HAP-1 (cell line): Measurements from ENCODE around the gene RAPSN.

ENCODE experiments used
- DNase-seq, 2 experiments: peaks; one replicate each; pipeline ENCODE4 v3.0.0-alpha.2; 2016 to 2020; ENCODE audit warnings: low spot score in 2 of 2
- H3K27me3 ChIP-seq: fragments of 250-450 bp; sonication (Bioruptor Pico); 2 replicates; pipeline ENCODE4 v1.5.1; 2020; ENCODE audit warnings: low read depth, mild to moderate bottlenecking, moderate library complexity
- H3K36me3 ChIP-seq: fragments of 250-450 bp; sonication (Bioruptor Pico); replicated peaks from 2 replicates; pipeline ENCODE4 v1.5.1; 2020; ENCODE audit warnings: mild to moderate bottlenecking
- H3K4me1 ChIP-seq: fragments of 250-450 bp; sonication (Bioruptor Pico); 2 replicates; pipeline ENCODE4 v1.5.1; 2020; ENCODE audit warnings: mild to moderate bottlenecking
- H3K4me3 ChIP-seq: fragments of 250-450 bp; sonication (Bioruptor Pico); 2 replicates; pipeline ENCODE4 v1.5.1; 2020; ENCODE audit warnings: mild to moderate bottlenecking, moderate library complexity
- H3K9me3 ChIP-seq: fragments of 250-450 bp; sonication (Bioruptor Pico); 2 replicates; pipeline ENCODE4 v1.5.1; 2020; ENCODE audit warnings: mild to moderate bottlenecking, moderate library complexity
- in situ Hi-C: fragments of 300-500 bp; cut with MboI; formaldehyde crosslinking; loops from 3 replicates; pipeline ENCODE4 v1.14.3; 2020; ENCODE audit warnings: low sequenced_read_pairs, inconsistent platforms, mixed read lengths

The RAPSN gene

DNA sequence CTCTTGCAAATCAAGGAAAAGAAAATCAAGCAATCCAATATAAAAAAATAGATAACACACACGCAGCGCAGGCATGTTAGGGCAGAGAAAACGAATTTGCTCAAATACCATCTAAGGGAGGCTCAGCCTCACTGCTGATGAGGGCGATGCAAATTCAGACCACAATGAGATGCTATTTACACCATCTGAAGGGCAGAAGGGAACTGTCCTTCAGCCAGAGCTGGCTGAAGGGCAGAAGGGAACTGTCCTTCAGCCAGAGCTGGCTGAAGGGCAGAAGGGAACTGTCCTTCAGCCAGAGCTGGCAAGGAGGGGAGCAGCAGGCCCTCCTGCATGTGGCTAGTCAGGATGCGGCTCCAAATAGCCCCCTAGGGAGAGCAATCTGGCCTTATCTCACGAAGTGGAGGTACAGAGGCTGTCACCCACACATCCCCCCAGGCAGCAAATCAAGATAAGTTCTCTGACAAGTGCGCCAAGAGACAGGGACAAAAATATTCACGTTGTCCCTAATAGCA is 48.1 kb downstream of the RAPSN start:
- in situ Hi-C loops = no loop called here
- Histone ChIP-seq H3K9me3 (no peaks in the 10 kb centered on the region), H3K4me1 (peaks cover 6% of the 10 kb centered on the region), H3K4me3 (no peak overlapping the region), H3K27me3 (no peaks in the 10 kb centered on the region), H3K36me3 (no peaks in the 10 kb centered on the region)
- no peak for DNase-seq

DNA sequence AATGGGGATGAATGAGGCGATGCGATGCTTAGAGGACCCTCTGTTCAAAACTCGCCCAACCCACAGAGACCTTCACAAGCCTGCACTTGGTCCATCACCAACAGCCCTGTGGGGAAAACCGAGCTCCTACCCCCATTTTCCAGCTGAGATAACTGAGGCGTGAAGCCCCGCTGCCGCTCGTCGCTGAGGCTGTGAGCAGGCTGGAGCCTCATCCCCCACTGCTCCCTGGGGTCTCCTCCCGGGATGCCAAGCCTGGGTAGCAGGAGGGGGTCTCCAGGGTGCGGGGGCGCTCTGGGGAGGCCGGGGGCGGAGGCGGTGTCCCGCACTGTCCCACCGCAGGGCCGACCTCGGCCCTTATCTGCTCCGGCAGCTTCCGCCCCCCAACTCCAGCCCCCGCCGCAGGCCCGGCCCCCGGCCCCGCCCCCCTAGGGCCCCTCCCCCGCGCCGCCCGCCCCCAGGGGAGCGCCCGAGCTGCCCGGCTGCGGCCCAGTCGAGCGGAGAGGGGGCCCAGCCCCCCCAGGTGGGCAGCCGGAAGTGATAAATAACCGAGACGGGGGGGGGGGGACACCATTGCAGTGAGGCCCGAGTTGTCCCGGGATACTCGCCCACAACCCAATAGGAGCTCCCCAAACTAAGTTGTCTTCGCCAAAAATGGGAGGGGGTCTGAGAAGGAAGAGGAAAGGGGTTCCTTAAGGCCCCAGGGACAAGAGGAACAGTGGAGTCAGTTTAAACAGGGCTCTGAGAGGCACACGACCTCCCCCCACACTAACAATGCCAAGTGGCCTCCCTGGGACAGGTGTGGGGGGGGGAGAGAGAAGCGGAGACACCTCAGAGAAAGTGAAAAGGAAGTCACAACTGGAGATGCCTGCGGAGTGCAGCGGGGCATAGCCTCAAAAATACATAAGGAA is 48.8 kb downstream of the RAPSN start:
- peak in 1 of 2 experiments; percentile 52 for DNase-seq
- Histone ChIP-seq H3K4me1 (peaks cover 6% of the 10 kb centered on the region), H3K27me3 (no peaks in the 10 kb centered on the region), H3K9me3 (no peaks in the 10 kb centered on the region), H3K36me3 (no peaks in the 10 kb centered on the region), H3K4me3 (peak overlapping the region; percentile 31)
- in situ Hi-C loops = no loop called here

DNA sequence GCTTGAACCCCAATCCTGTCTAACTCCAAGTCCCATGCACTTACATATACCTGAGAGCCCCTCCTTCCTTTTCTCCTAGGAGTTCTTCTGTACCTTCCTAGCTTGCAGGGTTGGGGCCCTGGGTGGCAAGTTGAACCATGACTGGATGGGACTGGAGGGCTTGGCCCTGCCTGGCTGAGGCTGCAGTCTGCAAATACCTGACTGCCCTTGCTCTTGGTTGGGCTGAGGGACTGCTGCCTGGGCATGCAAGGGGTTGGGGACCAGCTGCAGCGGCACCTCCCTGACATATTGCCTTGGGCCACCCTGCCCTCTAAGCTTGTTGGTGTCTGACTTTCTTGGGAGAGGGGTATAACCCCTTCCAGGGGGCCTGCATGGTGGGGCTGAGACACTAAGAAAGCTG is 50.4 kb downstream of the RAPSN start:
- in situ Hi-C loops = no loop called here
- Histone ChIP-seq H3K36me3 (no peaks in the 10 kb centered on the region), H3K27me3 (no peaks in the 10 kb centered on the region), H3K4me3 (no peak overlapping the region), H3K9me3 (no peaks in the 10 kb centered on the region), H3K4me1 (peaks cover 6% of the 10 kb centered on the region)
- no peak for DNase-seq

DNA sequence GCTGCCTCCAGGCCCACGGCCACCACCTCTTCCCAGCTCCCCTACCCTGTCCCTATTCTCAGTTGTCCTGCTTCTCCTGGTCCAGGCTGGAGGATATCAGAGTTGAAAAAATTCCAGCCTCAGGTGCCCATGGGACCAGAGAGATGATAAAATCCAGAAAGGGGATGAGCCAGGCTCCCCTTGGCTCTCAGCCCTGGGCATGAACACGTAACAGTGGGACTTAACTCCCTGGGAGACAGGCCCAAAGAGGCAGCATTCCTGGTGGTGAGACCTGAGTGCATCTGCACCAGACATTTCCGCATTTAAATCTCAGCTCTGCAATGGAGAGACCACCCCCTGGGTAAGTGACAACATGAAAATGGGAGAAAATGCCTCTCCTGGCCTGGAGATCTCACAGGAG is 50.9 kb downstream of the RAPSN start:
- Histone ChIP-seq H3K4me3 (no peak overlapping the region), H3K9me3 (no peaks in the 10 kb centered on the region), H3K36me3 (no peaks in the 10 kb centered on the region), H3K27me3 (no peaks in the 10 kb centered on the region), H3K4me1 (peaks cover 6% of the 10 kb centered on the region)
- no peak for DNase-seq
- in situ Hi-C loops = no loop called here

DNA sequence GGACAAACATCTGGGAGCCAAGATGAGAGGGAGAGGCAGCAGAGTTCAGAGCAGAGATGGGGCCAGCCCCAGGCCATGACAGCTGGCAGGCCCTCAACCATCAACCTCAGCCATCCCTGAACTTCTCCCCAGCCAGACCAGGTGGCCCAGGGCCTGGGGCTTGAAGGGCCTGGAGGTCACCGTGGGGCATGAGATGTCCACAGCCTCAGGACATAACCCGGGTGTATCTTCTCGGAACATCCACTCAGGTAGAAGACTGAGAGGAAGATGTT is 53.0 kb downstream of the RAPSN start:
- no peaks in the 10 kb centered on the region for H3K27me3 ChIP-seq
- H3K36me3 ChIP-seq = no peaks in the 10 kb centered on the region
- H3K4me3 ChIP-seq = no peak overlapping the region
- H3K9me3 ChIP-seq = no peaks in the 10 kb centered on the region
- H3K4me1 ChIP-seq = peaks cover 6% of the 10 kb centered on the region
- in situ Hi-C loops = no loop called here
- DNase-seq = no peak

DNA sequence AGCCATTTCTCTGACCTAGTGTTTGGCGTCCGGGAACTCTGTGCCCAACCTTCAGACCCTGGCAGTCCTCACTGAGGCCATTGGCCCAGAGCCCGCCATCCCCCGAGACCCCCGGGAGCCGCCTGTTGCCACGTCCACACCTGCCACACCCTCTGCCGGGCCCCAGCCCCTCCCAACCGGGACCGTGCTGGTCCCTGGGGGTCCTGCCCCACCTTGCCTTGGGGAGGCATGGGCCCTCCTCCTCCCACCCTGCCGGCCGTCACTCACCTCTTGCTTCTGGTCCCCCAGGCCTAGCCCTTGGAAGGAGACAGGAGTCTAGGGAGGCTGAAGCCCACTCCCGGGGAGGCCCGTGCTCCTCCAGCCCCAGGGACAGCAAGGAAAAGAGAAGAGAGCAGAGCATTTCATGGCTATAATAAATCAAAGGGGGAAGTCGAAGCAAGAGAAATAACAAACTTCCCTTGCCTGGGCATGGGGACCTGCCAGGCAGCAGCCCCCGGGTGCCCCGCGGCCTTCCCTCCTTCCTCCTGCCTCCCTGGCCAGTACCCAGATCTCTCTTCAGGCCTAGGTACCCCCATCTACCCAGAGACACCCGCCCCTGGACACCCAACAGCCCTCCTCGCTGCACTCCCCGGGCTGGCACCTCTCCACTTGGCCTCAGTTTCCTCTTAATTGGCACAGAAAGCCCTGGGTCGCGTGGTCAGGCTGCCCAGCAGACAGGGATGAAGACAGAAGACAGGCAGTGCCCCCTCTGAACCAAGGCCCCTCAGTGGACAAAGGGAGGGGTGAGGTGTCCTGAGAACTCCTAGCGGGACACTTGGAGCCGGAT is 53.5 kb downstream of the RAPSN start:
- no peak for DNase-seq
- in situ Hi-C loops = no loop called here
- Histone ChIP-seq H3K27me3 (no peaks in the 10 kb centered on the region), H3K36me3 (no peaks in the 10 kb centered on the region), H3K4me3 (no peak overlapping the region), H3K9me3 (no peaks in the 10 kb centered on the region), H3K4me1 (peaks cover 6% of the 10 kb centered on the region)

DNA sequence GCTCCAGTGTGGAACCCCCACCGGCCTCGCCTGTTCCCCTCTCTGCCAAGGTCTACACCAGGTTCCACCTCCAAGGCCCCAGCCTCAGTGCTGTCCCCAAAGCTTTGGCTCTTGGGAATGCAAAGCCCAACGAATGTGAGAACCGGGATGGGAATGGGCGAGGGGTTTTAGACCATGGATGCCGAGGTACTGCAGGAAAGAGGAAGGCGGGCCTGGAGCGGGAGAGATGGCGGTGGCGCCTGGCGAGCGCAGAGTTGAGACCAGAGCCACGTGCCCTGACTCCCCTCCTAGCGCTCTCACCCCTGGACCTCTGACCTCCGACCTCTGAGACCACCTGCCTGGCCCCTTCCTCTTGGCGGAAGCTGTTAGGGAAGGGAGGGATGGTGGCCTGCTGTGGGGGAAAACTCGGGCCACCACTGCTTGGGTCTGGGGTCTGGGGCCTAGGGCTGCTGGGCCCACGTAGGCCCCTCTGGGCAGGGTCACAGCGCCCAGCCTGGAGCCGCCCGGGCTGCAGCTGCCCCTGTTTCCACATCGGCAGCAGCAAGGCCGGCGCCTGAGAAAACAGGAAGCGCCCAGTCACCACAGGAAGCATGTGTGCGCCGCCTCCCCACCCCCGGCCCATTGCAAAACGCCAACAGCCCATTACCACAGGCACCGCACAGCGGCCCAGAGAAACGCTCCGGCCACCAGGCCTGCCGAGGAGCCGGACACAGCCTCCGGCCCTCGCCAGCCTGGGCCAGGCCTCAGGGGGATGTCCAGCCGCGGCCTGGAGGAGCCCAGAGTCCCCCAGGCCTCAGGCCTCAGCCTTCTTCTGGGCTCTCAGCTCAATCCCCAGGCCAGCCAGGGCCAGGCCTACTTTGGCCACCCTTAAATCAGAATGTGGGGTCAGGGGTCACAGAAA is 54.4 kb downstream of the RAPSN start:
- no peak for DNase-seq
- in situ Hi-C loops = no loop called here

DNA sequence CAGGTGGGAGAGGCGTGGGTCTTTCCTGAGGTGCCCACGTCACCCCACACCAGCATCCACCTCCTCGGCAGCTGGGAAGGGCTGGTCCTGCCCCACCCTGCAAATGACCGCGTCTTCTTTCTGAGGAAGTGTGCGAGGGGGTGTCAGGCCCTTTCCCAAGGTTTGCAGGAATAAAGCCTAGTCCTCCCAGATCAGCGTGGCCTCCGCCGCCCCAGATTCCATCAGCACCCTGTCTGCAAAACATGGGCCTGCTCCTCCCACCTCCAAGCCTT is 55.0 kb downstream of the RAPSN start:
- in situ Hi-C loops = no loop called here
- no peak overlapping the region for H3K4me3 ChIP-seq
- DNase-seq = no peak

More for the DNA sequence above, 54.4 kb downstream of the RAPSN start:
- Histone ChIP-seq H3K4me1 (peaks cover under 1% of the 10 kb centered on the region), H3K4me3 (no peak overlapping the region), H3K9me3 (no peaks in the 10 kb centered on the region), H3K27me3 (no peaks in the 10 kb centered on the region), H3K36me3 (no peaks in the 10 kb centered on the region)

DNA sequence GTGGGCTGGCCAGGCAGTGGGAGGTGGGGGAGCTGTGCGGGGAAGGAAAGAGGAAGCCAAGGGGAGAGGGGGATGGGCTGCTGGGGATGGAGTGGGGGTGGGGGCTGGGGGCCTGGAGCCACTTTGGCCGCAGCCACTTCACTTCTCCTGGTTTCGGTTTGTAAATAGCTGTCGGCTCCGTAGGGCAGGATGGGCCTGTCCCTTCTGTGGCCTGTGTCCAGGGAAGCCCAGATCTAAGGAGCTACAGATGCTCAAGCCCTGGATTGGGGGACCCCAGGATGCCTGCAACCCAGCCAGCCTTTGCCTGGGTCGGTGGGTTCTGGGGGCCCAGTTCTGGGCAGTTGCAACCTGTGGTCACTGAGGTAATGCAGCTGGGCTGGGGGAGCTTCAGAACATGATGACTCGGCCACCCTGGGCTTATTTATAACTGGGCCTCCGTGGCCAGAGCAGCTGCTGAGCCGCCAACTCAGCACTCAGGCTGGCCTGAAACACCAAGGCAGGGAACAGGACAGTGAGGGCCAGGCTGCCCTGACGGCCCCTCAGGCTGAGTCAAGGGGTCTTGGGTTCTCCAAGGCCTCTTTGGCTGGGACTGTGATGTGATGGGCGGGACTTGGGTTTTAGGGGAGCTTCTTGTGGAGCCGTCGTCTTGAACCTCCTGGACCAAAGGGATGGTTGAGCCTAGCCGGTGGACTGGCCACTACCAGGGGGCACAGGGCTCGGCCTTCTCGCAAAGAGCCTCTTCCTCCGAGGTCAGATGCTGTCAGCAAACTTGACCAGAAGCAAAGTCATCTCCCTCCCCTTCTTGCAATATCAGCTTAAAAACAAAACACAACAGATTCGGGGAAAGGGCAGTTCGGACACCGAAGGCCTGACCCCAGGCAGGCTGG is 55.5 kb downstream of the RAPSN start:
- in situ Hi-C loops = no loop called here
- Histone ChIP-seq H3K27me3 (no peaks in the 10 kb centered on the region), H3K9me3 (no peaks in the 10 kb centered on the region), H3K4me3 (no peak overlapping the region), H3K36me3 (no peaks in the 10 kb centered on the region), H3K4me1 (no peaks in the 10 kb centered on the region)
- DNase-seq = no peak

More for the DNA sequence above, 55.0 kb downstream of the RAPSN start:
- H3K36me3 ChIP-seq = no peaks in the 10 kb centered on the region
- no peaks in the 10 kb centered on the region for H3K4me1 ChIP-seq
- H3K9me3 ChIP-seq = no peaks in the 10 kb centered on the region
- no peaks in the 10 kb centered on the region for H3K27me3 ChIP-seq

DNA sequence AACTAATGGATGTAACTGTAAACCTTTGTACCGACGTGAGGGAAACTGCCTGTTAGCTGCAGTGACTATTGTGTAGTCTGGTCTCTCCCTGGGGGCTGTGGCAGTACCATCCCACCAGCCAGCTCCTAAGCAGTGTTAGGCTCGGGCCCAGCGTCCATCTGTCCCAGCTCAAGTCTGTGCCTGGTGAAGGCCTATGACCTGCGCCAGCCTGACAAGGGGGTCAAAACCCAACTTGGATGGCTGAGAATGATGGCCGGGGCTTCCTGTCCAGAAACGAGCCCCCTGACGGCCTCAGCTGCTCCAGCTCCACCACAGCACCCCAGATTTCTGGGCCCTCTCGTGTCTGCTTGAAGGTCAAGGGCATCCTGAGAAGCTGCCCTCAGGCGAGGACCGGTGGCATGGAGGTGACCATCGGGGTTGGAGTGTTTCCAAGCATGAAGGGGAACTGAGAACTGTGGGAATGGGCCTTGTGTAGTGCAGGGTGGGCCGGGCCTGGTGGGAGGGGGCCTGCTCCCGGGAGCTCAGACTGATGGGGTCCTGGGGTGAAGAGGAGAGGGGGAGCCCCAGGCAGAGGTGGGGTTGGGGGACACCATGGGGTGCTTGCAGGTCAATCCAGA is 56.3 kb downstream of the RAPSN start:
- H3K4me3 ChIP-seq = no peak overlapping the region
- no peak for DNase-seq
- in situ Hi-C loops = no loop called here
- no peaks in the 10 kb centered on the region for H3K4me1 ChIP-seq
- no peaks in the 10 kb centered on the region for H3K27me3 ChIP-seq
- no peaks in the 10 kb centered on the region for H3K36me3 ChIP-seq
- no peaks in the 10 kb centered on the region for H3K9me3 ChIP-seq

DNA sequence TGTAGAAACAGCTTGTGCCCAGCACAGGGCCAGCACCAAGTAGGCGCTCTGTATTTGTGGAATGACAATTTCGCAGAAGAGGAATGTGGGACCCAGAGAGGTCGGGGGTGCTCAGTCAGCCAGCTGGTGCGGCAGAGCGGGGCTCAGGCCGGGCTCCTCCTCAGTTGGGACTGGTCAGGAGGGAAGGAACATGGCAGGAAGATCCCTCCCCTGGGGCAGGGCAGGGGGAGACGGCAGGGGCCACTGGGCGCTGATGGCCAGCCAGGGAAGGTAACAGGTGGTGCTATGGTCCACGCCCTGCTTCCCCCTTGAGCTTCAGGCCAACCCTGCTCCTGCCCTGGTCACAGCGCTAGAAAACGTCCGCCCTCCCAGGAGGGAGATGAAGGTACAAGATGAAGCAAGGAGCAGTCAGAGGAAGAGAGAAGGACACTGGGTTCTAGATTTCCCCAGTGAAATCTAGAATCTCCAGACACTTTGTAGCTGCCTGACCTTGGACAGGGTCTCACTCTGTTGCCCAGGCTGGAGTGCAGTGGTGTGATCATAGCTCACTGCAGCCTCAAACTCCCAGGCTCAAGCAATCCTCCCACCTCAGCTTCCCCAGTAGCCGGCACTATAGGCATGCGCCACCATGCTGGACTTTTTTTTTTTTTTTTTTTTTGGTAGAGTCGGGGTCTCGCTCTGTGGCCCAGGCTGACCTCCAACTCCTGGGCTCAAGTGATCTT is 57.1 kb downstream of the RAPSN start:
- no peaks in the 10 kb centered on the region for H3K27me3 ChIP-seq
- no peak overlapping the region for H3K4me3 ChIP-seq
- no peaks in the 10 kb centered on the region for H3K36me3 ChIP-seq
- in situ Hi-C loops = no loop called here
- no peak for DNase-seq
- no peaks in the 10 kb centered on the region for H3K9me3 ChIP-seq
- no peaks in the 10 kb centered on the region for H3K4me1 ChIP-seq

DNA sequence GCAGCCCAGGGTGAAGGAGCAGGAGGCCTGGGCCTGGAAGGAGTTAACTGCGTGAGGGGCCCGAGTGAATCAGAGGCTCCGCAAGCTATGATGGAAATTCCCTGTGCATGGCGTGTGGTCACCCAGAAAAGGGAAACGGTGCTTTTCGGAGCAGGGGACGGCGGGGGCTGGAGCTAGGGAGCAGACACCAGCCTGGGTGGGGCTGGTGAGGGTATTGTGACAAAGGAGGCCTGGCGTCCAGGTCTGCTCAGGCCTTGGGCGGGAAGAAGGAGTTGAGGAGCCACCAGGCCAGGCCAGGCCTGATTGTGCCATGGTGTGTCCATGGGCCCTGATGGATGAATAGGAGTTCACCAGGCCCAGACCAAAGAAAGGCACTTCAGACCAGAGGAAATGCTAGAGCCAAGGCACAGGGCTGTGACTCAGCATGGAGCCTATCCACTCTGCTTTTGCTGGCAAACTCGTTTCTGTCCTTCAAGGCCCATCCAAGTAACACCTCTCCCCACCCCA is 57.8 kb downstream of the RAPSN start:
- DNase-seq = no peak
- no peaks in the 10 kb centered on the region for H3K27me3 ChIP-seq
- no peaks in the 10 kb centered on the region for H3K36me3 ChIP-seq
- H3K4me3 ChIP-seq = no peak overlapping the region
- in situ Hi-C loops = no loop called here
- H3K9me3 ChIP-seq = no peaks in the 10 kb centered on the region
- no peaks in the 10 kb centered on the region for H3K4me1 ChIP-seq
